ENCODE results near the gene SYNPO2. TPM values are rescaled to one million over a fixed set of nuclear protein-coding genes. Genes with fewer than 3 reads are reported as not detected.

The SYNPO2 gene
- total RNA-seq, 2 donors from 2014 or later = 9.5 to 266 TPM

DNA sequence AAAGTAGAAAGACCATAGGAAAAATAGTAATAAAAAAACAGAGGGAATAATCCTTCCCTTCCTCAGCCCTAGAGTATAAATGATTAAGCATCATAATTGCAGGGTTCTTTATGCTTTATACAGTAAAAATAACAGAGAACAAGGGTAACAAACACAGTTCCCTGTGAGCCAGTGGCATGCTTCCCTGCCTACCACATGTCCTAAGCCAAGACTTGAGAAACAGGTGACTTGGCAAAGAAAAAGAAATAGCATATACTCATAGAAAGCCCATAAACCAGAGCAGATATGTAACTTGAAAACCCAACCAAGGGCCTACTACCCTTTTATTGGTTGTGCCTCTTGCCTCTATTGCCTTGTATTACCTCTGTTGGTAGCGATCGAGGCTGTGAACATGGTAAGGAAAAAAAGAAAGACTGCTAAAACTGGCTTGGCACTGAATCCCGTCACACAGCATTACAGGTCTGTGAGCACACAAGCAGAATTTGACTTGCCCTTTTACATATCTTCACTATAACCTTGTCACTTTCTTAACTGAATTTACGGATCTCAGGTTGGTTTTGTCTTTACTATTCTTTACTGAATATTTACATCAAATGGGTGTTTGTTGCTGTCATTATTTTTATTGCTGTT, 216.1 kb downstream of the SYNPO2 start:
- Histone ChIP-seq H3K9me3 (no peaks in the 10 kb centered on the region), H3K4me3 (no peak overlapping the region), H3K36me3 (no peaks in the 10 kb centered on the region), H3K27me3 (no peaks in the 10 kb centered on the region), H3K9ac (ENCODE audit: low read depth in 2 of 2, low read length in 2 of 2) (no peak overlapping the region), H3K4me1 (no peaks in the 10 kb centered on the region), H3K27ac (peak overlapping the region; percentile 48)
- TF ChIP-seq, protein P1, sequence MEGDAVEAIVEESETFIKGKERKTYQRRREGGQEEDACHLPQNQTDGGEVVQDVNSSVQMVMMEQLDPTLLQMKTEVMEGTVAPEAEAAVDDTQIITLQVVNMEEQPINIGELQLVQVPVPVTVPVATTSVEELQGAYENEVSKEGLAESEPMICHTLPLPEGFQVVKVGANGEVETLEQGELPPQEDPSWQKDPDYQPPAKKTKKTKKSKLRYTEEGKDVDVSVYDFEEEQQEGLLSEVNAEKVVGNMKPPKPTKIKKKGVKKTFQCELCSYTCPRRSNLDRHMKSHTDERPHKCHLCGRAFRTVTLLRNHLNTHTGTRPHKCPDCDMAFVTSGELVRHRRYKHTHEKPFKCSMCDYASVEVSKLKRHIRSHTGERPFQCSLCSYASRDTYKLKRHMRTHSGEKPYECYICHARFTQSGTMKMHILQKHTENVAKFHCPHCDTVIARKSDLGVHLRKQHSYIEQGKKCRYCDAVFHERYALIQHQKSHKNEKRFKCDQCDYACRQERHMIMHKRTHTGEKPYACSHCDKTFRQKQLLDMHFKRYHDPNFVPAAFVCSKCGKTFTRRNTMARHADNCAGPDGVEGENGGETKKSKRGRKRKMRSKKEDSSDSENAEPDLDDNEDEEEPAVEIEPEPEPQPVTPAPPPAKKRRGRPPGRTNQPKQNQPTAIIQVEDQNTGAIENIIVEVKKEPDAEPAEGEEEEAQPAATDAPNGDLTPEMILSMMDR (IDR thresholded peaks at IDR 0.05) = no peak
- intact Hi-C loops (cut with DNase I) = loop anchor here (5.0 kb wide), 1 partner anchor 108 kb away; the partner anchor contains the start of gene USP53
- no peak for DNase-seq

DNA sequence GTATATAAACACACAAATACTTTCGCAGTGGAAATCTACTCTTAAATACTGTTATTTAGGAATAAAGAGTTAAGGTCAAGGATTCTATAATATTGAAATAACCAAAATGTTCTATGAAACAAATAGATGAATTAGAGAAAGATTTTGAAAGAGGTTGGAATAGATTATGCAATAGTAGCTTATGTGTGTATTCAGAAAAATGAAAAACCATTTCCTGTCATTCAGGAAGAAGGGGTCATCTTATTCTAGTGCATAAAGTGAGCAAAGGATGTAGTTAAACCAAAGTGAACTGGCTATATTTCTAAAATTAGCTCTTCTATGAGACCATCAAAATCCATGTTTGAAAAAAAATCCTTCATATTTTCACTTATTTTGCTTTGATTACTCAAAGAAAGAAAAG, 217.0 kb downstream of the SYNPO2 start:
- intact Hi-C loops (cut with DNase I) = no loop called here
- TF ChIP-seq, protein P1 (IDR thresholded peaks at IDR 0.05) = no peak
- Histone ChIP-seq H3K4me3 (no peak overlapping the region), H3K36me3 (no peaks in the 10 kb centered on the region), H3K4me1 (no peaks in the 10 kb centered on the region), H3K27me3 (no peaks in the 10 kb centered on the region), H3K9me3 (no peaks in the 10 kb centered on the region), H3K9ac (ENCODE audit: low read depth in 2 of 2, low read length in 2 of 2) (no peak overlapping the region), H3K27ac (no peak overlapping the region)
- DNase-seq = no peak

DNA sequence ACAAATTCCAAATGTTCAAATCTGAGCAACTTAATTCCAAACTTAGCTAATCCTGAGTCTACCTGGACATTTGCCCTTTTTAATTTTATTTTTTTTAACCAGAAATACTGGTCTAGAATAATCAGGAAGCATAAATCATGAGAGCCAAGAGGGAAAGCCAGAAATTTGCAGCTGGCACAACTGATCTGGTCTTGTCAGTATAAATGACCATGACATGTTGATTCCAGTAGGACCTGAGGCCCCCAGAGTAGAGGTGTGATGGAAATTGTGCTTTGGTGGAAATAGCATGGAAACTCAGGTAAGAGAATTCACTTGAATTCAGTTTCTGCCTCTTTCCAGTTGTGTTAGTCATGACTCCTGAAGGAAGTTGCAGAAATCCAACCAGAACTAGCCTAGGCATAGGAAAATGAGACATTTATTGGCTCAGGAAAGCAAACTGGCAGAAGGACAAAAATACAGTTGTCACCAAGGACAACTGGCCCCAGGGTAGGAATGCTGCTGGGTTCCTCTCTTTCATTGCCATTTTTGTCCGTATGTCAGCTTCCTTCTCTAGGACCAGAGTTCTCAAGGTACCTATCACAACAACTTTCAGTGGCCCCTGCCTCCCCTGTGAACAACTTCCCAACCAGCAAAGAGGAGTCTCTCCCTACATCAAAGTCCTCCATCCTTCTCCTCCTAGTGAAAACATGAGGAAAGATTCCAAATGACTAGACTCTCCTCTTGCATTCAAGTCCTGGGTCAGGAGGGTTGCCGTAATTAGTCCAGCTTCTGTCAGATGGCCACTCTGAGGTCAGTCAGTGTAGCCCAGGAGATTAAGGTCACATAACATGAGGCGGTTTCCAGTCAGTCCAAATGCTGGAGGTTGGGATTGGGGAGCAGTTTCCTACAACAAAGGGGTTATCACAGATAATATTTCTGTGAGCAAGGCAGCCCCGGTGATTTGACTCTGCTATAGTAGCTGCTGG, 217.7 kb downstream of the SYNPO2 start:
- intact Hi-C loops (cut with DNase I) = no loop called here
- Histone ChIP-seq H3K4me3 (no peak overlapping the region), H3K27me3 (no peaks in the 10 kb centered on the region), H3K4me1 (no peaks in the 10 kb centered on the region), H3K27ac (no peak overlapping the region), H3K9ac (ENCODE audit: low read depth in 2 of 2, low read length in 2 of 2) (no peak overlapping the region), H3K36me3 (no peaks in the 10 kb centered on the region), H3K9me3 (no peaks in the 10 kb centered on the region)
- TF ChIP-seq, protein P1 (IDR thresholded peaks at IDR 0.05) = no peak
- no peak for DNase-seq

DNA sequence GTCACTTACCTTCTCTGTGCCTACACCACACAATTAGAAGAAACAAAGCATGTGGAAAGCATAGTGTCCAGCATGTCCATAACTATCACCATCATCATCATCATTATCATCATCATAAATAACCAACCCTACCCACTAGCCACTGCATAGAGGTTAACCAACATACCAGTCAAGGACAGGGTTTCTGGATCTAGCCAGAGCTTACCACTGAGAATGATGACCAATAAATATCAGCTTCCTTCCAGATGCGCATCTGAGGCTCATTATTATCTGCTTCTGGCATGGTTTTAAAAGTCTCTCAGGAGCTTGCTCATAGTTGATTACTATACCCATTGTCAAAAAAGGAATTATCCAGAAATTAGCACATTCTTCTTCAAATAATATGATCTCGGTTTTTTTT, 221.5 kb downstream of the SYNPO2 start:
- no peak overlapping the region for H3K9ac ChIP-seq (ENCODE audit: low read depth in 2 of 2, low read length in 2 of 2)
- H3K27ac ChIP-seq = no peak overlapping the region
- H3K9me3 ChIP-seq = no peaks in the 10 kb centered on the region
- intact Hi-C loops (cut with DNase I) = no loop called here
- H3K36me3 ChIP-seq = no peaks in the 10 kb centered on the region
- no peaks in the 10 kb centered on the region for H3K4me1 ChIP-seq
- no peak overlapping the region for H3K4me3 ChIP-seq
- TF ChIP-seq, protein P1 (IDR thresholded peaks at IDR 0.05) = no peak
- no peaks in the 10 kb centered on the region for H3K27me3 ChIP-seq
- DNase-seq = no peak

Other genes with a start within 250 kb of the SYNPO2 start
- gene METTL14, start 203.5 kb upstream of the SYNPO2 start, total RNA-seq = 10 to 100 TPM; 33.0 to 34.1 TPM
- 10 to 100 TPM; 71.8 to 77.0 TPM for gene SEC24D, start 52.7 kb upstream of the SYNPO2 start, total RNA-seq
- under 1 TPM in 1 of 2 donors, not detected in 1; 0.08 TPM for gene MYOZ2, start 247.0 kb downstream of the SYNPO2 start, total RNA-seq

Data from colonic mucosa (tissue), 4 donors.